GM21367 (cell line): Measurements from ENCODE around the gene ATP6V0A1.
A peak's percentile ranks its signal among the peaks of the same experiment; 100 is the strongest.
"Not testable (repeated sequence)": the region's sequence is repeated elsewhere in the genome, so short reads cannot be mapped to it uniquely, and the experiment has no call there.

Source experiments
- ATAC-seq: cut with Tn5 transposase; IDR thresholded peaks from one replicate; pipeline ENCODE4 v1.9.1; 2021; ENCODE audit not compliant: unreplicated experiment

ATP6V0A1 gene

GRCh38 chr17:42537156-42537805 lies 78.6 kb downstream of the ATP6V0A1 start:
- no peak for ATAC-seq

- ATAC-seq, result no peak
Observed at GRCh38 chr17:42537826-42538451, 79.3 kb downstream of the ATP6V0A1 start.

DNA sequence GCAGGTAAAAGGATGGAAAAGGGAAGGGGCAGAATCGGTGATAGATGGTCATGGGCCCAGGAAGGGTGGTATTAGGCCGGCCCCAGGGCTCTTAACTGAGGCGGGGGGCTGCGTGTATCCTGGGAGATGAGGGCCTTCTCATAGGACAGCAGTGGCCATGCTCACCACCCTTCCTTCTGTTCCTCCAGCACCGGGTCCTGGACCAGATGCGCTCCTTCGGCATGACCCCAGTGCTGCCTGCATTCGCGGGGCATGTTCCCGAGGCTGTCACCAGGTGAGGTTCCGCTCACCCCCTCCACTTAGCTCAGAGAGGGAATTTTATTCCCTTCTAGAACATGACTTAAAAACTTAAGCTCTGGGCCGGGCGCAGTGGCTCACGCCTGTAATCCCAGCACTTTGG lies 79.8 kb downstream of the ATP6V0A1 start:
- ATAC-seq, result no peak

DNA sequence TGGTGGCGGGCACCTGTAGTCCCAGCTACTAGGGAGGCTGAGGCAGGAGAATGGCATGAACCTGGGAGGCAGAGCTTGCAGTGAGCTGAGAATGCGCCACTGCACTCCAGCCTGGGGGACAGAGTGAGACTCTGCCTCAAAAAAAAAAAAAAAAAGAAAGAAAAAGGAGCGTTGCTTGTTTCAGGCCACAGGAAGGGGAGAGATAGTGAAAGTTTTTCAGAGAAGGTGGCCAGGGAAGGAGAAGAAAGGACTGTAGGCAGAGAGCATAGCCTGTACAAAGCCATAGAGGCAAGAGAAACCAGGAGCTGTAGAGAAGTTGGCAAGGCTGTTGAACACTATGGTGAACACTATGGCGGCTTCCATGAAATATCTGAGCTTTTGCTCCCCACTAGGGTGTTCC lies 81.9 kb downstream of the ATP6V0A1 start:
- not testable (repeated sequence) for ATAC-seq

- ATAC-seq, result no peak
Observed at GRCh38 chr17:42541041-42541833, 82.6 kb downstream of the ATP6V0A1 start.

- no peak for ATAC-seq
Observed at GRCh38 chr17:42543190-42544079, 84.8 kb downstream of the ATP6V0A1 start.

GRCh38 chr17:42544874-42545283 lies 86.2 kb downstream of the ATP6V0A1 start:
- no peak for ATAC-seq

GRCh38 chr17:42545755-42546505 lies 87.3 kb downstream of the ATP6V0A1 start:
- not testable (repeated sequence) for ATAC-seq

DNA sequence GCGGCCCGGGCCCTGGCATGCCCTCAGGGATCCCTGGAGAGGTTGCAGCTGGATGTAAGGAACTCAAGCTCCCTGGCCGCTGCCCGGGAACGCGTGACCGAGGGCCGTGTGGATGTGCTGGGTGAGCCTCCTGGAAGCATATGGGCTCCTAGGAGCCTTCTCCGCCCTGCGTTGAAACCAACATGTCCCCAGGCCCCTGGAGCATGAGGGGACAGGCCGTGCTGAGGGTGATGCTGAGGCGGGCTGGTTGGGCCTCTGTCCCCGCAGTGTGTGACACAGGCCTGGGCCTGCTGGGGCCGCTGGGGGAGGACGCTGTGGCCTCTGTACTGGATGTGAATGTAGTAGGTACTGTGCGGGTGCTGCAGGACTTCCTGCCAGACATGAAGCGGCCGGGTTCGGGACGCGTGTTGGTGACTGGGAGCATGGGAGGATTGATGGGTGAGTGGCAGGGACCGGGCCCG lies 88.4 kb downstream of the ATP6V0A1 start:
- ATAC-seq, result no peak

DNA sequence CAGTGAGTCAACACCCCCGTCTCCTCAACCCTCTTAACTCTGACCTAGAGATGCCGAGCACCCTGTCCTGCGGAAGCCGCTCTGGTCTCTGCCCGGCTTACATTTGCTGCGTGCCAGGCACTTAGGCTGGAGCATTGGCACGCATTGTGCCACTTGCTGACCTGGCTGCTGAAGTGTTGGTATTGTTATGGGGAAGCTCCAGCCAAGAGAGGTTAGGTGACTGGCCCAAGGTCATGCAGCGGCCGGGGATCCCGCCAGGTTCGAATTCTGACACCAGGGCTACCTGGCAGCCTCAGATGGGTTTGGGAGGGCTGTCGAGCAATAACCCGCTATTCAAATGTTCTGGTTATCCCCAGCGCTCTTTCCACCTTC lies 89.0 kb downstream of the ATP6V0A1 start:
- no peak for ATAC-seq

DNA sequence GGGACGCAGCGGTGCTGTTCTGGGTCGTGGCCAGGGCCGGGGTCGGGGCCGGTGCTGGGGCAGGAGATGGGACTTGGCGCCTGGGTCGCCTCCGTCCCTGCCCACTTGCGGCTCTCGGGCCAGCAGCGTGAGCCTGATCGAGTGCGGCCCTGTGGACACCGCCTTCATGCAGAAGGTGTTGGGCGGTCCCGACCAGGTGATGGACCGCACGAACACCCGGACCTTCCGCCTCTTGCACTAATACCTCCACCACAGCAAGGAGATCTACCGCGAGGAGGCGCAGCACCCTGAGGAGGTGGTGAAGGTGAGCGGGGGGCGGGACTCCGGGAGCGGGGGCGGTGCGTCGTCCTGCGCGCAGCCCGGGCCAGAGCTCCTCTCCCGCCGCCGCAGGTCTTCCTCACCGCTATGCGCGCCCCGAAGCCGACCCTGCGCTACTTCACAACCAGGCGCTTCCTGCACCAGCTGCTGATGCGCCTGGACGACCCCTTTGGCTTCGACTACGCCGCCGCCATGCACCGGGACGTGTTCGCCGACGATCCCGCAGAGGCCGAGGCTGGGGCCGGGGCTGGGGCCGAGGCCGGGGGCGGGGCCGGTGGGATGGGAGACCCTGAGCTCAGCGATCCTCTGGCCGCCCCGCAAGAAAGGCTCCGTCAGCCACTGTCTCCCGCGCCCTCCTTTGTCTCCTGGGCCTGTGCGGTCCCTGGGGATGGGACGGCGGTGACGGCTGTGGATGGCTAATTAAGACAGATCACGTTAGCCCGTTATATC lies 89.6 kb downstream of the ATP6V0A1 start:
- no peak for ATAC-seq

DNA sequence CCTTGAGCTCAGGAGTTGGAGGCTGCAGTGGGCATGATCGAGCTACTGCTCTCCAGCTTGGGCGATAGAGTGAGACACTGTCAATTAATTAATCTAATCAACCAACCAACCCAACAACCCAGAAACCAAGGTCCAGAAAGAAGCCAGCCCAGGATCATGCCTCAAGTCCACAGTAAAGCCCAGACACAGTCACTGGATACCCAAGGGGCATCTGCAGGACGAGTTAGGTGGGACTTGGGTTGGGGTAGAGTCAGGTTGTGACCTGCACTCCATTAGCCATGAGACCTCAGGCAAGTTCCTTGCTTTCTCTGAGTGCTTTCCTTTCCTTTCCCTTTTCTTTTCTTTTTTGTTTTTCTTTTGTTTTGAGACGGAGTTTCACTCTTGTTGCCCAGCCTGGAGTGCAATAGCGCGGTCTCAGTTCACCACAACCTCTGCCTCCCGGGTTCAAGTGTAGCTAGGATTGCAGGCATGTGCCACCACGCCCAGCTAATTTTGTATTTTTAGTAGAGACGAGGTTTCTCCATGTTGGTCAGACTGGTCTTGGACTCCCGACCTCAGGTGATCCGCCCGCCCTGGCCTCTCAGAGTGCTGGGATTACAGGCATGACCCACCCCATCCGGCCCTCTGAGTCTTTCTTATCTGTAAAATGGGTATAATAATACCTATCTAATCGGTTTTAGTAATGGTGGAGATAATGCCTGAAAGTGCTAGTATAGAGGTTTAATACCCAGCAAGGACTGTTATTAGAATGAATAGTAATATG lies 90.5 kb downstream of the ATP6V0A1 start:
- no peak for ATAC-seq

- not testable (repeated sequence) for ATAC-seq
Observed at GRCh38 chr17:42552736-42553135, 94.1 kb downstream of the ATP6V0A1 start, which contains the start of gene HSD17B1. HSD17B1 (plus strand) TSS chr17:42552923; CDS start chr17:42552934, 11 bp downstream.

DNA sequence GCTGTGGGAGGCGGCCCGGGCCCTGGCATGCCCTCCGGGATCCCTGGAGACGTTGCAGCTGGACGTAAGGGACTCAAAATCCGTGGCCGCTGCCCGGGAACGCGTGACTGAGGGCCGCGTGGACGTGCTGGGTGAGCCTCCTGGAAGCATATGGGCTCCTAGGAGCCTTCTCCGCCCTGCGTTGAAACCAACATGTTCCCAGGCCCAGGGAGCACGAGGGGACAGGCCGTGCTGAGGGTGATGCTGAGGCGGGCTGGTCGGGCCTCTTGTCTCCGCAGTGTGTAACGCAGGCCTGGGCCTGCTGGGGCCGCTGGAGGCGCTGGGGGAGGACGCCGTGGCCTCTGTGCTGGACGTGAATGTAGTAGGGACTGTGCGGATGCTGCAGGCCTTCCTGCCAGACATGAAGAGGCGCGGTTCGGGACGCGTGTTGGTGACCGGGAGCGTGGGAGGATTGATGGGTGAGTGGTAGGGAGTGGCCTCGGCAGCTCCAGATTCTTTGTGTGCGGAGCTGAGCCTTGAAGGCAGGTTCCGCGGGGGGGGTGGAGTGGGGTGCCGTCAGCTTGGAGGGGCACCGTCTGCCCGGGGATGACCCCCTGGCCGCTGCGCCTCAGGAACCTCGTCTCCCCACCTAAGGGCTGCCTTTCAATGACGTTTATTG lies 94.6 kb downstream of the ATP6V0A1 start:
- no peak for ATAC-seq

DNA sequence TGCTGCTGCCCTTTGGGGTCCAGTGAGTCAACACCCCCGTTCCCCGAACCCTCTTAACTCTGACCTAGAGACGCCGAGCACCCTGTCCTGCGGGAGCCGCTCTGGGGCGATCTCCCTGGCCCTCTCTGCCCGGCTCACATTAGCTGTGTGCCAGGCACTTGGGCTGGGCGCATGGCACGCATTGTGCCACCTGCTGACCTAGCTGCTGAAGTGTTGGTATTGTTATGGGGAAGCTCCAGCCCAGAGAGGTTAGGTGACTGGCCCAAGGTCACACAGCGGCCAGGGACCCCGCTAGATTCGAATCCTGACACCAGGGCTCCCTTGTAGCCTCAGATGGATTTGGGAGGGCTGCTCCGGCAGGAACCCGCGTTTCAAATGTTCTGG lies 95.2 kb downstream of the ATP6V0A1 start:
- no peak for ATAC-seq

- ATAC-seq, result peak; percentile 48
Observed at GRCh38 chr17:42554250-42555121, 95.8 kb downstream of the ATP6V0A1 start.

GRCh38 chr17:42555122-42555622 lies 96.5 kb downstream of the ATP6V0A1 start:
- no peak for ATAC-seq
